DLD1 (cell line): ENCODE data around the gene AADACL4.
"Not testable (repeated sequence)": the region's sequence is repeated elsewhere in the genome, so short reads cannot be mapped to it uniquely, and the experiment has no call there.

ENCODE experiments used
- in situ Hi-C: cut with HindIII; loops from 2 replicates; pipeline ENCODE4 v1.10.0; 2017; ENCODE audit warnings: low sequenced_read_pairs

AADACL4 gene

GRCh38 chr1:12709091-12709491 is 65.2 kb downstream of the AADACL4 start:
- in situ Hi-C loops = no loop called here

GRCh38 chr1:12709696-12710095 is 65.8 kb downstream of the AADACL4 start:
- in situ Hi-C loops = no loop called here

- in situ Hi-C loops = no loop called here
Observed at GRCh38 chr1:12711536-12711935, 67.7 kb downstream of the AADACL4 start.

- in situ Hi-C loops = no loop called here
Observed at GRCh38 chr1:12712076-12712475, 68.2 kb downstream of the AADACL4 start.

- in situ Hi-C loops = no loop called here
Observed at GRCh38 chr1:12712929-12713328, 69.0 kb downstream of the AADACL4 start.

GRCh38 chr1:12713651-12714050 is 69.8 kb downstream of the AADACL4 start:
- in situ Hi-C loops = not testable (repeated sequence)

GRCh38 chr1:12714710-12715475 is 71.0 kb downstream of the AADACL4 start:
- in situ Hi-C loops = no loop called here

GRCh38 chr1:12715896-12716437 is 72.1 kb downstream of the AADACL4 start, which contains the start of gene AADACL3:
Gene AADACL3, plus strand, starts transcription at chr1:12716110. Its CDS starts 67 bp downstream, at chr1:12716177.
- in situ Hi-C loops = no loop called here
